Measurements from ENCODE around the gene SCARB2. TPM values are rescaled to one million over a fixed set of nuclear protein-coding genes. Genes with fewer than 3 reads are reported as not detected.

SCARB2 gene
- total RNA-seq, 1 experiment from 2014 or later = 51.3 TPM

DNA sequence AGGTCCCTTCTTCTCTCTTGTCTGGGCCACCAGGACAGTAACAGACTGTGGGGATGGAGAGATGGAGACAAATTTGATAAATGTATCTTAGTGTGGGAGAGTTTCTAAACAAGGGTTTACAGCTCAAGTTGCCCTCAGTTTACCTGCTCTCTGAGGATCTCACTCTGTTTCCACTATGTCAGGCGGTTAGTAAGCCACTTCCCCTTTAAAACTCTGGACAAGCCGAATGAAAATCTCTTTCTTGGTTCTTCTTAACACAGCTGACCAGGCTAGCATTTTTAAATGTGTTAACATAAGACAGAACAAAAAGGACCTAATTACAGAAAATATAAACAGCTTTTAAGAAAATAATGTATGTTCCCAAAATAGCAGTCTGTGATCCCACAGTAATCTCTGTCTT is 2.9 kb upstream of the SCARB2 start:
- Histone ChIP-seq H3K79me2 (ENCODE audit: insufficient read depth, low read length) (peaks cover 18% of the 10 kb centered on the region), H2AFZ (ENCODE audit: low read depth, low read length, poor library complexity, severe bottlenecking) (no peak overlapping the region), H3K27me3 (ENCODE audit: insufficient read depth, low read length) (no peaks in the 10 kb centered on the region), H3K36me3 (ENCODE audit: control insufficient read depth in 1 of 2, insufficient read depth in 2 of 2, low read length in 2 of 2) (no peaks in the 10 kb centered on the region), H4K20me1 (ENCODE audit: insufficient read depth) (no peaks in the 10 kb centered on the region), H3K4me1 (ENCODE audit: control insufficient read depth in 1 of 2, insufficient read depth in 2 of 2, low read length in 2 of 2) (peaks cover 18 to 28% of the 10 kb centered on the region in 2 experiments; a peak in 3 of 4 replicates), H3K4me2 (ENCODE audit: low read length) (no peak overlapping the region), H3K9me3 (ENCODE audit: control insufficient read depth in 1 of 2, insufficient read depth in 1 of 2, low read depth in 1 of 2, low read length in 2 of 2) (no peaks in the 10 kb centered on the region), H3K27ac (ENCODE audit: low read depth, low read length) (no peak overlapping the region), H3K9ac (ENCODE audit: low read length) (no peak overlapping the region), H3K9me2 (ENCODE audit: insufficient read depth) (no peaks in the 10 kb centered on the region), H3K4me3 (replicated peaks in 1 of 2; ENCODE audit: low read depth in 1 of 2, low read length in 2 of 2) (no peak overlapping the region)
- DNase-seq (ENCODE audit: low read depth, low spot score) (no peak), ATAC-seq (no peak)
- intact Hi-C loops (cut with micrococcal nuclease) = no loop called here
- ChIA-PET RAD21 (ENCODE audit: low non-redundant PET in 1 of 2, low total read pairs in 2 of 2, uncharacterized antibody in 2 of 2, unreplicated experiment in 2 of 2) (no interaction called here), CTCF (no interaction called here), POLR2A (no interaction called here)
- no peak for TF ChIP-seq MAX (IDR thresholded peaks at IDR 0.05)
- TF ChIP-seq, protein P1, sequence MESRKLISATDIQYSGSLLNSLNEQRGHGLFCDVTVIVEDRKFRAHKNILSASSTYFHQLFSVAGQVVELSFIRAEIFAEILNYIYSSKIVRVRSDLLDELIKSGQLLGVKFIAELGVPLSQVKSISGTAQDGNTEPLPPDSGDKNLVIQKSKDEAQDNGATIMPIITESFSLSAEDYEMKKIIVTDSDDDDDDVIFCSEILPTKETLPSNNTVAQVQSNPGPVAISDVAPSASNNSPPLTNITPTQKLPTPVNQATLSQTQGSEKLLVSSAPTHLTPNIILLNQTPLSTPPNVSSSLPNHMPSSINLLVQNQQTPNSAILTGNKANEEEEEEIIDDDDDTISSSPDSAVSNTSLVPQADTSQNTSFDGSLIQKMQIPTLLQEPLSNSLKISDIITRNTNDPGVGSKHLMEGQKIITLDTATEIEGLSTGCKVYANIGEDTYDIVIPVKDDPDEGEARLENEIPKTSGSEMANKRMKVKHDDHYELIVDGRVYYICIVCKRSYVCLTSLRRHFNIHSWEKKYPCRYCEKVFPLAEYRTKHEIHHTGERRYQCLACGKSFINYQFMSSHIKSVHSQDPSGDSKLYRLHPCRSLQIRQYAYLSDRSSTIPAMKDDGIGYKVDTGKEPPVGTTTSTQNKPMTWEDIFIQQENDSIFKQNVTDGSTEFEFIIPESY (IDR thresholded peaks at IDR 0.05; ENCODE audit: extremely low read depth, insufficient replicate concordance, low read length) = no peak
- no TSS peak for BruUV-seq (replicated peaks)

DNA sequence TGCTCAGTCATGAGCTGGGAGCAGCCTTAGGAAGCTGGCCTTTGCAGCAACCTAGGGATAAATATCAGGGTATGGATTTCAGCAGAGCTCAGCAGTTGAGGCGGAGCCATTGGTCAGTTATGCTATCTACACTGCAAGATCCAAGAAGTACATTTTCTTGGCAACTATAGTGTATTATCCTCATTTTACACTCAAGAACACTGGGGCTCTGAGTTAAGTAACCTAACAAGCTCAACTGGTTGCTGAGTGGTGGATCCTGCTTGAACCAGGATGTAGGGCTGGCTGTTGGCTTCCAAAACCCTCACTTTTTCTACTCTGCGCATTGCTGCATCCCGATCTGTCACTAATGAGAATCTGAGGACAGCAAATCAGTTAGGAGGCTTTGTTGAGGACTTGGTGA is 1.5 kb upstream of the SCARB2 start:
- TF ChIP-seq SRF (IDR thresholded peaks at IDR 0.05; ENCODE audit: low read depth) = no peak
- TF ChIP-seq TCF7L2 (IDR thresholded peaks at IDR 0.05; ENCODE audit: borderline replicate concordance, extremely low read depth, insufficient read depth, insufficient read length) = no peak
- CTCF ChIA-PET = interaction anchor here (0.7 kb wide), 1 partner anchor 163 kb away, joined by 4 read pairs; no protein-coding TSS in a partner anchor
- Histone ChIP-seq H4K20me1 (ENCODE audit: insufficient read depth) (no peaks in the 10 kb centered on the region), H2AFZ (ENCODE audit: low read depth, low read length, poor library complexity, severe bottlenecking) (no peak overlapping the region), H3K9ac (ENCODE audit: low read length) (no peak overlapping the region), H3K79me2 (ENCODE audit: insufficient read depth, low read length) (peaks cover 32% of the 10 kb centered on the region), H3K4me2 (ENCODE audit: low read length) (peak overlapping the region; percentile 99), H3K4me3 (replicated peaks in 1 of 2; ENCODE audit: low read depth in 1 of 2, low read length in 2 of 2) (0 out of 4 replicates have a peak overlapping the region, but pooled peaks of 1 of the 2 experiments have one; percentile 77), H3K27ac (ENCODE audit: low read depth, low read length) (0 out of 2 replicates have a peak overlapping the region, but pooled peaks have one; percentile 19), H3K9me3 (ENCODE audit: control insufficient read depth in 1 of 2, insufficient read depth in 1 of 2, low read depth in 1 of 2, low read length in 2 of 2) (no peaks in the 10 kb centered on the region), H3K27me3 (ENCODE audit: insufficient read depth, low read length) (no peaks in the 10 kb centered on the region), H3K4me1 (ENCODE audit: control insufficient read depth in 1 of 2, insufficient read depth in 2 of 2, low read length in 2 of 2) (peaks cover 18 to 28% of the 10 kb centered on the region in 2 experiments; a peak in 3 of 4 replicates), H3K36me3 (ENCODE audit: control insufficient read depth in 1 of 2, insufficient read depth in 2 of 2, low read length in 2 of 2) (no peaks in the 10 kb centered on the region), H3K9me2 (ENCODE audit: insufficient read depth) (no peaks in the 10 kb centered on the region)
- DNase-seq (ENCODE audit: low read depth, low spot score) (no peak), ATAC-seq (no peak)
- RAD21 ChIA-PET (ENCODE audit: low non-redundant PET in 1 of 2, low total read pairs in 2 of 2, uncharacterized antibody in 2 of 2, unreplicated experiment in 2 of 2) = no interaction called here
- intact Hi-C loops (cut with micrococcal nuclease) = no loop called here
- POLR2A ChIA-PET = interaction anchor here (1.0 kb wide), 1 partner anchor 32 kb away, joined by 3 read pairs; no protein-coding TSS in a partner anchor
- no TSS peak for BruUV-seq (replicated peaks)

Measured in HCT116 (cell line).